HUDEP-2 (cell line): ENCODE measurements around the gene BEST2.
"Not testable (repeated sequence)": the region's sequence is repeated elsewhere in the genome, so short reads cannot be mapped to it uniquely, and the experiment has no call there.

Experiments used
- DNase-seq, 76 experiments: peaks; one replicate each; lab custom pipeline; 2025; ENCODE audit not compliant: unreplicated experiment in 76 of 76; lab: John Stamatoyannopoulos, UW

The BEST2 gene

GRCh38 chr19:12751635-12752034 is at the start of gene BEST2:
TSS of gene BEST2 (plus strand) at chr19:12751791. CDS start at chr19:12752593, 802 bp downstream.
- DNase-seq = no peak

DNA sequence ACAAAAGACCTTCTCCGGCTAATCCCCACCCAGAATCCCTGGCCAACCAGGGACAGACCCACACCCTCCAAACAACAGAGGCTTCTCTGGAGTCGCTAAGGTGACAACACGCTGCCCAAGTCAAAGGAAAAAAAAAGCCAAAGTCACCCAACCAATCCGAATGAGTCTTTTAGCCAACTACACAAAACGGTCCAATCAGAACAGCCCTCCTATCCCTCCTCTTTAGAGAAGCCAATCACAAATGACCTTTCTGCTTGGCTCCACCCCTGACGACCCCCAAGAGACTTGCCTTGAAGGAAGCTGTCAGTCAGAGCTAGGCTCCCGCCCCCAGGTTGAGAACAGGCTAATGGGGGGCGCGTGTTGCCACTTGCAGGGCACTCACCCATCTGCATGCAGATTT is 48.5 kb upstream of the BEST2 start:
- peak in 17 of 76 experiments; percentile 10 to 54 (median 32) for DNase-seq

DNA sequence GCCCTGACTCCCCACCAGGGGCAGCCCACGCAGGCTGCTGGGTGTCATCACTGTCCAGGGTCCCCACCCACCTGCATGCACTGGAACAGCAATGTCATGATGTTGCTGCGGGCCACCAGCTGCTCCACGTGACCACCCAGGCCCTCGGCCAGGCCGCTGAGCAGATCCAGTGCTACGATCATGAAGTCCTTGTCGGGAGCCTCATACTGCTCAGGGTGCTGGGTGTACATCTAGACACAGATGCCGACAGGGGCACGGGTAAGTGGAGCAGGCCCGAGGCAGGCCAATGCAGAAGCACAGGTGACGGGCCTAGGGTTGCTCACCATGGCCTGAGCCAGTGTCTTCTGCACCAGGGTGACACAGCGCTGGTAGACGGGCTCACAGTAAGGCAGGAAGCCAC is 46.4 kb upstream of the BEST2 start:
- no peak for DNase-seq

DNA sequence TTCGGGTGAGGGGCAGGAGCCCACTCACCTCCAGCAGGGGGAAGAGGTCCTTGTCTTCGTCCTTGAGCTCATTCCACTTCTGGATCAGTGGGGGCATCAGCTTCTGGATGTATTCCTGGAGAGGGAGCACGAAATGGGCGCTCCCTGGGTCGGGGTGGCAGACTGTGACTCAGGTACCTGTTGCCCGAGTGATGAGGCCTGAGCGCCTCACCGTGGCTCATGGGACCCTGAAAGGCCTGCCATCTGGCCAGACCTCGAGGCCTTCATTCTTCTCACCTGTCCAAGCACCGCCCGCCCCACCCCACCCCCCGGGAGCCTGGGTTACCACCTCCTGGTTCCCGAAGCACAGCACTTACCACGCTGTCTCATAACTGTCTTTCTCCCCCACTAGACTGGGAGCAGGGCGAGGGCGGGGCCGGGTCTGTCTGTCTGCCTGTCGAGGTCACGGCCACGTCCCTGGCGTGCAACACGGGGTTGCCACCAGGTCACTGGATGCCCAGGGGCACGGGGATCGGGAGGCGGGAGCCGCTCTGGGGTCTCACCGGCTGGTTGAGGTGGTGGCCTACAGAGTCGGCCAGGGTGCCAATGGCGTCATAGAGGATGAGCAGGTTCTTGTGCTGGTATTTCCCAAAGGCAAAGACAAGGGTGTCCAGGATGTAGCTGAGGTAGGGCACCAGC is 45.8 kb upstream of the BEST2 start:
- DNase-seq = no peak

DNA sequence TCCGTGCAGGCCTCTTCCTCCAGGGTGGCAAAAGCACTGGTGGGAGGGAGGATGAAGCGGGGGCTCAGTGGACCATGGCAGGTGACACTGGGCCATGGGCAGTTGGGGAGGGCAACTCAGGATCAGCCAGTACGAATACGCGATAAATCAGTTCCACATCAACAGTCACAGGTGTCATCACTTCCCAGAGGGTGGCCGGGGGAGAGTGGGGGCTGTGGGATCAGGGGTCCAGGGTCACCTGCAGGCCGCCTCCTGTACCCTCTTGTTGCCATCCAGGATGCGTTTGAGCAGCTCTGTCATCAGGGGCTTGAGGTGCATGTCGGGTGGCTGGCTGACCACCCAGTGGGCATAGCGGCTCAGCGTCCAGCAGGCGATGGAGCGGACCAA is 45.3 kb upstream of the BEST2 start:
- DNase-seq = no peak

DNA sequence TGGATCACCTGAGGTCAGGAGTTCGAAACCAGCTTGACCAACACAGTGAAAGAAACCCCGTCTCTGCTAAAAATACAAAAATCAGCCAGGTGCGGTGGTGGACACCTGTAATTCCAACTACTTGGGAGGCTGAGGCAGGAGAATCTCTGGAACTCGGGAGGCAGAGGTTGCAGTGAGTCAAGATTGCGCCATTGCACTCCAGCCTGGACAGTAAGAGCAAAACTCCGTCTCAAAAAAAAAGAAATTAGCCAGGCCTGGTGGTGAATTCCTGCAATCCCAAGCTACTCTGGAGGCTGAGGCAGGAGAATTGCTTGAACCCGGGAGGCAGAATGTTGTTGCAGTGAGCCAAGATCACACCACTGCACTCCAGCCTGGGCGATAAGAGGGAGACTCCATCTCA is 43.0 kb upstream of the BEST2 start:
- no peak for DNase-seq

DNA sequence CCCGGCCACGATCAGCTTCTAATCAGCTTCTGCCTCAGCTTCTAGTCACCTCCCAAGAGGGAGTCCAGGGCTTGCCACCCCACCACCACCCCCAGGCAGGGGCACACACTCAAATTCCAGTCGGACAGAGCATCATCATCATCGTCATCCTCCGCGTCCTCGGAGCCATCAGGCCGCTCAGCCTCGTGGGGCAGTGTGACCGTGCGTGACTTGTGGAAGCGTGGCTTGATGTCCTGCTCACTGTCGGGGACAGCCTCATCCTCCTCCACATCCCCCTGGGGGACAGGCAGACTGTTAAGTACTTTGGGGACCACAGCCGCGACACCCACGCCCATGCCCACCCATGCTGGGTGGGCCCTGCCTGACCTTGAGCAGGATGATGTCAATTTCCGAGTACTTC is 40.4 kb upstream of the BEST2 start:
- no peak for DNase-seq

GRCh38 chr19:12712077-12712476 is 39.5 kb upstream of the BEST2 start:
- peak in 10 of 76 experiments; percentile 18 to 57 (median 33) for DNase-seq

DNA sequence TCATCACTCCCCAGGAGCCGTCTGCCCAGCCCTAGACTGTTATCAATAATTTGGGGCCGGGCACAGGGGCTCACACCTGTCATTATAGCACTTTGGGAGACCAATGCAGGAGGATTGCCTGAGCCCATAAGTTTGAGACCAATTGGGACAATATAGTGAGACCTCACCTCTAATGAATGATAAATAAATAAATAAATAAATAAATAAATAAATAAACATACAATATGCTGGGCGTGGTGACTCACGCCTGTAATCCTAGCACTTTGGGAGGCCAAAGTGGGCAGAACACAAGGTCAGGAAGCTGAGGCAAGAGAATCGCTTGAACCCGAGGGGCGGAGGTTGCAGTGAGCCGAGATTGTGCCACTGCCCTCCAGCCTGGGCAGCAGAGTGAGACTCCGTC is 38.3 kb upstream of the BEST2 start:
- not testable (repeated sequence) for DNase-seq

DNA sequence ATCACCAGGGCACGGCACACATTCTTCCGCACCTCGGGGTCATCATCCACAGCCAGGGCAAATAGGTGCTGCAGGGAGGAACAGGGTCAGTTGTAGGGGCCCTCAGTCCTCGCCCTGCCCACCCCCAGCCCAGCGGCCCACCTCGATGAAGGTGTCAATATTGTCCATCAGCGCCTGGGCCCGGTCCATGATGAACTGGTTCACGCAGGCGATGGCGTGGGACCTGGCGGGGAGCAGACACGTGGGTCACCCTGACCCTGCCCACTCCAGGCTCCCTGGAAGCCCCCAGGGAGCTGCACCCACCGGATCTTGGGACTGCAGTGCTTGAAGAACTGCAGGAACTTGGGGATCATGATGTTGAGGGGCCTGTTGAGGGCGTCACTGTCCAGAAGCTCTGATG is 36.5 kb upstream of the BEST2 start:
- no peak for DNase-seq

GRCh38 chr19:12715929-12716328 is 35.7 kb upstream of the BEST2 start:
- DNase-seq = peak in 4 of 76 experiments; percentile 17 to 29 (median 20)

- DNase-seq = no peak
These were observed 31.3 kb upstream of the BEST2 start for GRCh38 chr19:12720296-12720695.

DNA sequence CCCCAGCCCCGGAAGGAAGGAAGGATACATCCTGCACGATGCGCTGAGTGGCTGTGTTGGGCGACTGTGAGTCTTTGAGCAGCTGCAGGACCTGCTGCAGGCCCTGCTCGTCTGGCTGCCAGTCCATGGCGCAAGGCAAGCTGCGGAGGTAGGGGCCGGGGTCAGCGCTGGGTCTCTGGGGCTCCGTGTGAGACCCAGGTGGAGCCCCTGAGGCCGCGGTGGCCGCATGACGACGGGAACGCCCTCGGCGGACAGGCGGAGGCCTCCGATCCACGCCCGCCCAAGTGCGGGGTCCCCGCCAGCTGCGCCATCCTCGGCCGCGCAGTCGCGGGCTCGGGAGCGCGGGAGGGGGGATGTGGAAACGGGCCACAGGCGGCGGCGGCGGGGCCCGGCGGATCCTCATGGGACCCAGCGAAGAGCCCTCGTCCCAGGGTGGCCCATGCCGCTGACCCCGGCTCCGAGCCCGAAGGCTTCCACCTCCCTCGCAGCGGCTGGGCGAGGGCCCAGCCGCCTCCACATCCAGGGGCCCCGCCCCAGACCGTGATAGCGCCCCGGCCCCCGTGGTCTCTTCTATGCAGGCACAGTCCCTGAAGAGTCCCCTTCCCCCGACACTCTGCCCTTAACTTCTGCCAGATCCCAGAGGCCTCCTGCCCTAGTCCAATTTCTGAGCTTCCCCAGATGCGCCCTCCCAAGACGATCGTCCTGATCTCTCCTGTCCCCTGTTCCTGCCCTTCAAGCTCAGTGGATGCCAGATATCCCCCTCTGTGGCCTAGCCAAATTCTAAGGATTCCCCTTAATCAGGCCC is 30.5 kb upstream of the BEST2 start:
- peak in 30 of 76 experiments; percentile 12 to 62 (median 34) for DNase-seq

DNA sequence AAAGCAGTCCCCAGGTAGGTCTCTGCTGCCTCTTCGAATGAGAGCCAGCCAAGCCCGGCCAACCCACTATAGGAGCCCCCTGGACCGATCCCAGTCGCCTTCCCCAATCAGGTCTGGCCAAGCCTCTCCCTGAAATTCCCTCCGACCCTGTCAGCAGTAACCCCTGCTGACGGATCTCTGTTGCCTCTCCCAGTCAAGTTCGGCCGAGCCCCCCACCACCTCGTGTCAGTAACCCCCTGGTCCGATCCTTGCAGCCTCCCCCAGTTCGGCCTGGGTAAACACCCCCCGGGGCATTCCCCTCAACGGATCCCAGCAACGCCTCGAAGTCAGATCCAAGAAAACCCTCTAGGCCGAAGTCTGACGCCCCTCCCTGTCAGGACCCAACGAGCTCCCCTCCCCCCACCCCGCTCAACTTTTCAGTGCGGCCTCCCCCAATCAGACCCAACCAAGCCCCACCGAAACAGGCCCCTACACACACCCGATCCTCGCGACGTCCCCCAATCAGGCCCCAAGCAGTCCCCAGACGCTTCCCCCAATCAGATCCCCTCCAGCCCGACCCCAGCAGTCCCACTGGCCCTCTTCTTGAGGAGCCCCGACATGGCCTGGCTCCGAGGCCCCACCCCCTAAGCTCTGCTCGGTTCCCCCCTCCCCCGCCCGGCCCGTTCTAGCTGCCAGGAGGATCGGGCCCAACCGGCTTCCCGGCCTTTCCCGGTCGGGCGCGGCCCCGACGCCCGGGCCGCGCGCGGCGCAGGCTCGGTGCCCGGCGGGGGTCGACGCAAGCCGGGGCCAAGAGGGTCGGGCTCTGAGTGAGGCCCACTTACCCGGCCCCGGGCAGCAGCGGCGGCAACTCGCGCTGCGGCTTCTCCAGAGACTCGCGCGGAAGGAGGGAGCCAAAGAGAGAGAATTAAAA is 29.7 kb upstream of the BEST2 start:
- DNase-seq = peak in 47 of 76 experiments; percentile 19 to 75 (median 51)

DNA sequence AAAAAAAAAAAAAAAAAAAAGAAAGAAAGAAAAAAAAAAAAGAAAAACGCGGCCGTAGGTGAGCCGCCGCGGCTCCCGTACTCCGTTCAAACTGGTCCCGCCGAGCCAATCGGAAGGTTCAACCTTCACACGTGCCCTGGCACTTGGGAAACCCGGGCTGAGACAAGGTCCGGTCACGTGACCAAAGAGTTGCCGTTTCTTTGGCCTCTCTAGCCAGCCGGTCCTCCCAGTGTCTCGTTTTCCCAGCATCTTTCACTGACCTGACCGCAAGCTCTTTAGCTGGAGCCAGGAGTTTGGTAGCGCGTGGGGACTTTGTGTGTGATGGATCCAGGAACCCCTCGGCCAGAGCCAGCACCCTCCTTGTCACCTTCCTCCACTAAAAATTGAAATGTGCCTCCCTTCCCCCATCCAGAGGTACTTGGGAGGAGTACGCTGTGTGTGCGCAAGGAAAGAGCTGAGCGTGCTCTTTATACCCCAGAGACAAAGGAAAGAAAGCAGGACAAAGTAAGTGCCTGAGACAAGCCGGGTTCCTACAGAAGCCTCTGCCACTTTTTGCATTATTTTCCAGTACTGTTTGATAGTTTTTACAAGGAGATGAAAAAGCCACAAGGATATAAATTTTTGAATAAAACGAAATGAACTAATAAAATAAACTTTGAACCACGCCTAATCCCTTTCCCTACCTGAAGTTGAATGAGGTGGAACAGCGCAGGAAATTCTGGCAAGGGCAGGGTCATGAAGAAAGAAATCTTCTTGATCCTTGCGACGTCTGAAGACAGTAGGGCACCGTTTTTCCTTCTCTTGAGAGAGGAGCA is 28.8 kb upstream of the BEST2 start:
- DNase-seq = peak in 75 of 76 experiments; percentile 89 to 100 (median 98)

GRCh38 chr19:12723381-12723640 is 28.3 kb upstream of the BEST2 start:
- DNase-seq = peak in 9 of 76 experiments; percentile 8 to 71 (median 38)

GRCh38 chr19:12723641-12724426 is 27.8 kb upstream of the BEST2 start, which contains the start of gene TNPO2:
TSS of gene TNPO2 (minus strand) at chr19:12723932. CDS start at chr19:12720977, 2,955 bp downstream.
- peak in 69 of 76 experiments; percentile 26 to 82 (median 69) for DNase-seq

- peak in 28 of 76 experiments; percentile 19 to 78 (median 33) for DNase-seq
These were observed 26.0 kb upstream of the BEST2 start for GRCh38 chr19:12725612-12726011.

- DNase-seq = no peak
These were observed 24.6 kb upstream of the BEST2 start for GRCh38 chr19:12726988-12727316.
